Keratinocyte (primary cell): Measurements from ENCODE around the gene HERC4. TPM values are rescaled to one million over a fixed set of nuclear protein-coding genes. Genes with fewer than 3 reads are reported as not detected.
"Not testable (repeated sequence)": the region's sequence is repeated elsewhere in the genome, so short reads cannot be mapped to it uniquely, and the experiment has no call there.

ENCODE experiments used
- DNase-seq: peaks from one replicate; pipeline ENCODE4 v3.0.0-alpha.2; 2011; ENCODE audit warnings: low read depth, missing footprints, low spot score
- FAIRE-seq: peaks from 2 replicates; lab custom pipeline; 2011; peaks lifted over from hg19 to GRCh38; lab: Jason Lieb, UNC
- H2AFZ ChIP-seq: 2 replicates; pipeline ENCODE4 v1.6.0; 2012; ENCODE audit warnings: low read length, control low read depth, inconsistent platforms; ENCODE audit not compliant: control insufficient read depth
- H3K27ac ChIP-seq: 2 replicates; pipeline ENCODE4 v1.5.1; 2011; ENCODE audit warnings: low read length; ENCODE audit not compliant: control insufficient read depth, insufficient read depth
- H3K27me3 ChIP-seq: 3 replicates; pipeline ENCODE4 v1.6.0; 2011; ENCODE audit warnings: low read length; ENCODE audit not compliant: control insufficient read depth, insufficient read depth; ENCODE audit errors: extremely low read depth
- H3K36me3 ChIP-seq, 2 experiments: 2 replicates in 1 of 2; 3 replicates in 1 of 2; pipeline ENCODE4 v1.5.1; 2011; ENCODE audit warnings: low read length in 2 of 2, mild to moderate bottlenecking in 1 of 2; ENCODE audit not compliant: control insufficient read depth in 2 of 2, insufficient read depth in 2 of 2; ENCODE audit errors: extremely low read depth in 1 of 2
- H3K4me1 ChIP-seq: 3 replicates; pipeline ENCODE4 v1.5.1; 2011; ENCODE audit warnings: low read length; ENCODE audit not compliant: control insufficient read depth, insufficient read depth; ENCODE audit errors: extremely low read depth
- H3K4me2 ChIP-seq: 3 replicates; pipeline ENCODE4 v1.6.0; 2011; ENCODE audit warnings: low read depth, low read length; ENCODE audit not compliant: control insufficient read depth, insufficient read depth; ENCODE audit errors: extremely low read depth
- H3K4me3 ChIP-seq, 3 experiments: fragments of 200-600 bp in 1 of 3; sonication (generic) in 1 of 3; 2 replicates in 2 of 3; 3 replicates in 1 of 3; pipeline ENCODE4 v1.5.1; 2011 to 2016; ENCODE audit warnings: low read length in 3 of 3, mild to moderate bottlenecking in 3 of 3, control low read depth in 2 of 3, inconsistent platforms in 1 of 3, low read depth in 1 of 3, mixed read lengths in 1 of 3, mixed run types in 1 of 3, moderate library complexity in 1 of 3; ENCODE audit not compliant: control insufficient read depth in 2 of 3, insufficient read depth in 2 of 3; ENCODE audit errors: extremely low read depth in 1 of 3
- H3K79me2 ChIP-seq: 2 replicates; pipeline ENCODE4 v1.6.0; 2012; ENCODE audit warnings: low read length; ENCODE audit not compliant: control insufficient read depth, insufficient read depth
- H3K9ac ChIP-seq: 3 replicates; pipeline ENCODE4 v1.6.0; 2011; ENCODE audit warnings: low read length; ENCODE audit not compliant: control insufficient read depth, insufficient read depth; ENCODE audit errors: extremely low read depth
- H3K9me1 ChIP-seq: 3 replicates; pipeline ENCODE4 v1.6.0; 2011; ENCODE audit warnings: low read length; ENCODE audit not compliant: control insufficient read depth, insufficient read depth; ENCODE audit errors: extremely low read depth
- H3K9me3 ChIP-seq: 2 replicates; pipeline ENCODE4 v1.5.1; 2012; ENCODE audit warnings: low read depth, low read length; ENCODE audit not compliant: control insufficient read depth
- H4K20me1 ChIP-seq: 3 replicates; pipeline ENCODE4 v1.6.0; 2011; ENCODE audit warnings: low read length; ENCODE audit not compliant: control insufficient read depth, insufficient read depth; ENCODE audit errors: extremely low read depth
- CTCF ChIP-seq, 3 experiments: IDR thresholded peaks in 1 of 3; conservative IDR thresholded peaks in 1 of 3; optimal IDR thresholded peaks in 1 of 3; 2 replicates in 2 of 3; 3 replicates in 1 of 3; pipeline versions ENCODE3 to v1.5.1; 2011; ENCODE audit warnings: low read length in 3 of 3, mild to moderate bottlenecking in 3 of 3, moderate library complexity in 2 of 3, control low read depth in 1 of 3, inconsistent platforms in 1 of 3; ENCODE audit not compliant: insufficient read depth in 2 of 3; ENCODE audit errors: extremely low read depth in 1 of 3
- EZH2 ChIP-seq: IDR thresholded peaks from one replicate; pipeline ENCODE4 v1.6.1; 2012; ENCODE audit warnings: inconsistent platforms, mild to moderate bottlenecking, low read length, moderate library complexity
- dilution Hi-C: fragments of 300-500 bp; cut with MboI; formaldehyde crosslinking; loops from one replicate; pipeline ENCODE4 v1.7.0; 2020; ENCODE audit warnings: low sequenced_read_pairs; ENCODE audit not compliant: extremely low pct_ligation_motif_present
- polyA plus RNA-seq, 5 experiments: library from polyadenylated mRNA; depleted of rRNA in 3 of 5; stranded (reverse) in 3 of 5; stranded (forward) in 1 of 5; unstranded in 1 of 5; fragments of >200 nt; gene quantifications; 1 replicate in 1 of 5; 2 replicates in 3 of 5; 3 replicates in 1 of 5; pipeline versions ENCODE4 v1.2.1 to v1.2.3, GENCODE V29; 2011 to 2012; ENCODE audit warnings: missing spikeins in 2 of 5, low read depth in 1 of 5, low replicate concordance in 1 of 5

HERC4 gene
- polyA plus RNA-seq, 1 donor (not counting 4 experiments of a cell fraction or from before 2014, with no cell fraction given) = 42.9 TPM

GRCh38 chr10:68016519-68016918 is 58.6 kb downstream of the HERC4 start:
- H3K27me3 ChIP-seq, H3K9me3 ChIP-seq, DNase-seq, H3K9ac ChIP-seq, H3K4me2 ChIP-seq, H2AFZ ChIP-seq, H3K9me1 ChIP-seq, H3K4me1 ChIP-seq, H4K20me1 ChIP-seq, H3K79me2 ChIP-seq, dilution Hi-C loops, H3K4me3 ChIP-seq, H3K27ac ChIP-seq, FAIRE-seq: not testable (repeated sequence)
- H3K36me3 ChIP-seq = peaks cover 10 to 13% of the 10 kb centered on the region in 2 experiments

GRCh38 chr10:68010426-68010940 is 64.6 kb downstream of the HERC4 start:
- H3K4me2 ChIP-seq = no peak overlapping the region
- peaks cover 2% of the 10 kb centered on the region for H4K20me1 ChIP-seq
- no peak overlapping the region for H3K4me3 ChIP-seq
- TF ChIP-seq EZH2 (no peak), CTCF (optimal IDR thresholded peaks at IDR 0.05 in 1 of 3, IDR thresholded peaks at IDR 0.05 in 1 of 3, conservative IDR thresholded peaks at IDR 0.05 in 1 of 3; ENCODE audit: extremely low read depth in 1 of 3, insufficient read depth in 2 of 3, low read length in 3 of 3) (no peak)
- H3K4me1 ChIP-seq = no peaks in the 10 kb centered on the region
- no peak overlapping the region for H2AFZ ChIP-seq
- no peak for FAIRE-seq
- peaks cover 2% of the 10 kb centered on the region for H3K9me1 ChIP-seq
- H3K36me3 ChIP-seq = peaks cover 13 to 19% of the 10 kb centered on the region in 2 experiments
- no peak for DNase-seq
- H3K9ac ChIP-seq = no peak overlapping the region
- no peaks in the 10 kb centered on the region for H3K9me3 ChIP-seq
- no peak overlapping the region for H3K27ac ChIP-seq
- dilution Hi-C loops = no loop called here
- no peaks in the 10 kb centered on the region for H3K27me3 ChIP-seq
- no peaks in the 10 kb centered on the region for H3K79me2 ChIP-seq

- H3K79me2 ChIP-seq = no peaks in the 10 kb centered on the region
- peaks cover 13 to 18% of the 10 kb centered on the region in 2 experiments for H3K36me3 ChIP-seq
- no peak overlapping the region for H3K4me3 ChIP-seq
- H3K27me3 ChIP-seq = no peaks in the 10 kb centered on the region
- H4K20me1 ChIP-seq = peaks cover 2% of the 10 kb centered on the region
- no peak overlapping the region for H3K4me2 ChIP-seq
- peaks cover 2% of the 10 kb centered on the region for H3K9me1 ChIP-seq
- H3K9ac ChIP-seq = no peak overlapping the region
- DNase-seq = no peak
- FAIRE-seq = no peak
- TF ChIP-seq CTCF (optimal IDR thresholded peaks at IDR 0.05 in 1 of 3, IDR thresholded peaks at IDR 0.05 in 1 of 3, conservative IDR thresholded peaks at IDR 0.05 in 1 of 3; ENCODE audit: extremely low read depth in 1 of 3, insufficient read depth in 2 of 3, low read length in 3 of 3) (no peak), EZH2 (no peak)
- no peak overlapping the region for H2AFZ ChIP-seq
- no peaks in the 10 kb centered on the region for H3K9me3 ChIP-seq
- H3K4me1 ChIP-seq = no peaks in the 10 kb centered on the region
- dilution Hi-C loops = no loop called here
- H3K27ac ChIP-seq = no peak overlapping the region
These were observed 67.7 kb downstream of the HERC4 start for GRCh38 chr10:68007356-68007755.
